IMR-90 (cell line): ENCODE data around the gene CYP4F22. TPM values are rescaled to one million over a fixed set of nuclear protein-coding genes. Genes with fewer than 3 reads are reported as not detected.

Source experiments
- ATAC-seq: fragments of 200-7000 bp; cut with Tn5 transposase; 2 replicates; pipeline ENCODE4 v1.9.1; 2020; ENCODE audit warnings: low read depth, mild to moderate bottlenecking, moderate library complexity
- BruUV-seq: library from RNA; stranded (reverse); fragments of 400-500 nt; replicated peaks from 2 replicates; lab custom pipeline; 2021; lab: Mats Ljungman, UMichigan
- CTCF ChIA-PET: fragments of 300-600 bp; formaldehyde crosslinking; extraction: SDS; loops from one replicate; lab custom pipeline; 2021; ENCODE audit warnings: antibody characterized with exemption; lab: Yijun Ruan, JAX
- POLR2A ChIA-PET: fragments of 300-600 bp; sonication (Branson Sonifier 250); formaldehyde crosslinking; loops from one replicate; lab custom pipeline; 2022; ENCODE audit warnings: antibody characterized with exemption; ENCODE audit not compliant: unreplicated experiment; lab: Charles Lee
- DNase-seq: peaks from one replicate; pipeline ENCODE4 v3.0.0; 2013
- H2AFZ ChIP-seq: replicated peaks from 2 replicates; pipeline ENCODE3; 2013; ENCODE audit warnings: low read length, mild to moderate bottlenecking; ENCODE audit not compliant: poor library complexity
- H2AK5ac ChIP-seq: 2 replicates; pipeline ENCODE4 v1.6.1; 2013; ENCODE audit warnings: low read depth, low read length, inconsistent platforms
- H2AK9ac ChIP-seq: replicated peaks from 2 replicates; pipeline ENCODE3; 2013; ENCODE audit warnings: mild to moderate bottlenecking, low read depth, low read length, moderate library complexity; ENCODE audit not compliant: poor library complexity
- H2BK120ac ChIP-seq: 2 replicates; pipeline ENCODE4 v1.6.1; 2013; ENCODE audit warnings: low read depth, low read length, inconsistent platforms
- H2BK15ac ChIP-seq: 3 replicates; pipeline ENCODE4 v1.6.1; 2013; ENCODE audit warnings: low read depth, low read length, inconsistent platforms
- H2BK20ac ChIP-seq: 2 replicates; pipeline ENCODE4 v1.6.1; 2013; ENCODE audit warnings: low read depth, mild to moderate bottlenecking, inconsistent platforms, low read length, moderate library complexity
- H2BK5ac ChIP-seq: 2 replicates; pipeline ENCODE4 v1.6.1; 2013; ENCODE audit warnings: mild to moderate bottlenecking, low read depth, low read length, inconsistent platforms; ENCODE audit not compliant: poor library complexity, severe bottlenecking
- H3K14ac ChIP-seq: replicated peaks from 2 replicates; pipeline ENCODE4 v1.6.1; 2013; ENCODE audit warnings: low read depth, low read length, inconsistent platforms
- H3K18ac ChIP-seq: 2 replicates; pipeline ENCODE4 v1.6.1; 2013; ENCODE audit warnings: low read depth, low read length, control low read depth
- H3K23ac ChIP-seq: 2 replicates; pipeline ENCODE4 v1.6.1; 2013; ENCODE audit warnings: low read depth, low read length, inconsistent platforms
- H3K27ac ChIP-seq: 2 replicates; pipeline ENCODE4 v1.5.1; 2013; ENCODE audit warnings: mild to moderate bottlenecking, control low read depth, low read length; ENCODE audit not compliant: insufficient read depth
- H3K27me3 ChIP-seq: 2 replicates; pipeline ENCODE4 v1.6.1; 2013; ENCODE audit warnings: low read length; ENCODE audit not compliant: control insufficient read depth, insufficient read depth
- H3K36me3 ChIP-seq: 2 replicates; pipeline ENCODE4 v1.6.1; 2013; ENCODE audit warnings: low read length, mixed read lengths; ENCODE audit not compliant: control insufficient read depth, insufficient read depth
- H3K4ac ChIP-seq: 2 replicates; pipeline ENCODE4 v1.6.1; 2013; ENCODE audit warnings: low read depth, low read length, inconsistent platforms
- H3K4me1 ChIP-seq: 2 replicates; pipeline ENCODE4 v1.6.1; 2013; ENCODE audit warnings: low read length, mixed read lengths; ENCODE audit not compliant: control insufficient read depth, insufficient read depth
- H3K4me2 ChIP-seq: 2 replicates; pipeline ENCODE4 v1.6.1; 2013; ENCODE audit warnings: low read depth, mild to moderate bottlenecking, control low read depth, low read length, moderate library complexity
- H3K4me3 ChIP-seq: 2 replicates; pipeline ENCODE4 v1.5.1; 2013; ENCODE audit warnings: low read depth, mild to moderate bottlenecking, control low read depth, low read length, moderate library complexity; ENCODE audit not compliant: insufficient read depth
- H3K56ac ChIP-seq: 2 replicates; pipeline ENCODE4 v1.6.1; 2013; ENCODE audit warnings: low read length, inconsistent platforms; ENCODE audit not compliant: insufficient read depth; ENCODE audit errors: extremely low read depth
- H3K79me1 ChIP-seq, 2 experiments: 2 replicates each; pipeline ENCODE4 v1.6.1; 2013; ENCODE audit warnings: low read length in 2 of 2, inconsistent platforms in 1 of 2, low read depth in 1 of 2
- H3K9ac ChIP-seq: 2 replicates; pipeline ENCODE4 v1.6.1; 2013; ENCODE audit warnings: low read depth, low read length, control low read depth
- H3K9me1 ChIP-seq: 2 replicates; pipeline ENCODE4 v1.6.1; 2013; ENCODE audit warnings: low read length, inconsistent platforms; ENCODE audit not compliant: insufficient read depth
- H3K9me3 ChIP-seq: 2 replicates; pipeline ENCODE4 v1.6.1; 2013; ENCODE audit warnings: low read length; ENCODE audit not compliant: control insufficient read depth, insufficient read depth
- H4K20me1 ChIP-seq: 2 replicates; pipeline ENCODE4 v1.6.1; 2013; ENCODE audit warnings: low read length, inconsistent platforms; ENCODE audit not compliant: insufficient read depth
- H4K5ac ChIP-seq: 2 replicates; pipeline ENCODE4 v1.6.1; 2013; ENCODE audit warnings: mild to moderate bottlenecking, low read depth, low read length, control low read depth
- H4K8ac ChIP-seq, 2 experiments: 2 replicates each; pipeline ENCODE4 v1.6.1; 2013; ENCODE audit warnings: low read depth in 2 of 2, low read length in 2 of 2, control low read depth in 1 of 2, inconsistent platforms in 1 of 2
- H4K91ac ChIP-seq: 2 replicates; pipeline ENCODE4 v1.6.1; 2013; ENCODE audit warnings: low read depth, low read length, inconsistent platforms; ENCODE audit not compliant: insufficient read depth
- FOS ChIP-seq: fragments of 150-350 bp; IDR thresholded peaks from 2 replicates; pipeline ENCODE4 v1.6.1; 2016; ENCODE audit warnings: low read depth, low read length
- NFE2L2 ChIP-seq: fragments of 150-350 bp; IDR thresholded peaks from 2 replicates; pipeline ENCODE4 v1.6.1; 2016; ENCODE audit warnings: low read depth, mild to moderate bottlenecking, low read length
- RAD21 ChIP-seq: IDR thresholded peaks from 2 replicates; pipeline ENCODE4 v1.6.1; 2012; ENCODE audit warnings: low read length, improper control_type of control experiment
- RFX5 ChIP-seq: IDR thresholded peaks from 2 replicates; pipeline ENCODE4 v1.8.0; 2012; ENCODE audit warnings: low read depth, mild to moderate bottlenecking, low read length, moderate library complexity
- SMC3 ChIP-seq: fragments of 150-350 bp; IDR thresholded peaks from 2 replicates; pipeline ENCODE4 v1.6.1; 2016; ENCODE audit warnings: low read depth, mild to moderate bottlenecking, antibody characterized with exemption, low read length, moderate library complexity
- USF2 ChIP-seq: fragments of 150-350 bp; IDR thresholded peaks from 2 replicates; pipeline ENCODE4 v1.6.1; 2017; ENCODE audit warnings: mild to moderate bottlenecking, antibody characterized with exemption, low read length, low read depth
- WGBS, 2 experiments: methylation state at CpG; one replicate each; pipeline versions ENCODE4 v1.1.5 to v1.1.7; 2013; ENCODE audit warnings: missing lambda C conversion rate in 2 of 2; ENCODE audit not compliant: insufficient read length in 1 of 2; ENCODE audit errors: extremely low coverage in 2 of 2; 5-methylcytosine and 5-hydroxymethylcytosine counted together
- dilution Hi-C: fragments of 300-500 bp; cut with HindIII; formaldehyde crosslinking; loops from one replicate; pipeline ENCODE4 v1.14.3; 2018; ENCODE audit warnings: low sequenced_read_pairs; ENCODE audit not compliant: unreplicated experiment
- in situ Hi-C: fragments of 300-500 bp; cut with MboI; formaldehyde crosslinking; loops from 3 replicates; pipeline ENCODE4 v1.14.3; 2019; ENCODE audit warnings: low sequenced_read_pairs, inconsistent platforms, mixed read lengths
- intact Hi-C: fragments of 100-400 bp; cut with micrococcal nuclease; formaldehyde crosslinking; loops from 2 replicates; pipeline ENCODE4 v1.10.0; 2022
- polyA plus RNA-seq, 3 experiments: library from polyadenylated mRNA; depleted of rRNA; stranded (reverse); fragments of >200 nt; gene quantifications; 2 replicates each; pipeline ENCODE4 v1.2.3, GENCODE V29; 2012; ENCODE audit warnings: low replicate concordance in 1 of 3
- total RNA-seq: library from RNA; depleted of rRNA; stranded (reverse); fragments of >200 nt; gene quantifications from 2 replicates; pipeline ENCODE4 v1.2.3, GENCODE V29; 2012
- TF ChIP-seq, protein P1 (sequence below): conservative IDR thresholded peaks from 2 replicates; pipeline ENCODE4 v1.5.1; 2012; ENCODE audit warnings: mild to moderate bottlenecking, low read depth, low read length, improper control_type of control experiment

CYP4F22 gene
- total and polyA plus RNA-seq, 2 of the 4 experiments (the other 2 are of a cell fraction): not detected

- DNase-seq (no peak), ATAC-seq (no peak)
- Histone ChIP-seq H3K14ac (no peak overlapping the region), H3K23ac (no peak overlapping the region), H2BK20ac (no peak overlapping the region), H3K36me3 (no peaks in the 10 kb centered on the region), H3K4me2 (no peak overlapping the region), H3K9ac (no peak overlapping the region), H3K9me3 (no peaks in the 10 kb centered on the region), H4K8ac (no peak overlapping the region), H2BK15ac (no peak overlapping the region), H3K4me3 (no peak overlapping the region), H3K18ac (no peak overlapping the region), H2AFZ (no peak overlapping the region), H3K27me3 (no peaks in the 10 kb centered on the region), H3K4ac (no peak overlapping the region), H2AK5ac (no peak overlapping the region), H2BK5ac (no peak overlapping the region), H3K79me1 (no peaks in the 10 kb centered on the region), H3K9me1 (no peaks in the 10 kb centered on the region), H4K91ac (no peak overlapping the region), H3K27ac (no peak overlapping the region), H4K5ac (no peak overlapping the region), H3K56ac (no peak overlapping the region), H2AK9ac (no peak overlapping the region), H4K20me1 (no peaks in the 10 kb centered on the region), H2BK120ac (no peak overlapping the region), H3K4me1 (no peaks in the 10 kb centered on the region)
- dilution Hi-C loops: no loop called here
- in situ Hi-C loops: no loop called here
- POLR2A ChIA-PET: no interaction called here
- no peak for TF ChIP-seq FOS
- TF ChIP-seq NFE2L2: no peak
- no peak for TF ChIP-seq RFX5
- no peak for TF ChIP-seq SMC3
- TF ChIP-seq RAD21: no peak
- TF ChIP-seq, protein P1, sequence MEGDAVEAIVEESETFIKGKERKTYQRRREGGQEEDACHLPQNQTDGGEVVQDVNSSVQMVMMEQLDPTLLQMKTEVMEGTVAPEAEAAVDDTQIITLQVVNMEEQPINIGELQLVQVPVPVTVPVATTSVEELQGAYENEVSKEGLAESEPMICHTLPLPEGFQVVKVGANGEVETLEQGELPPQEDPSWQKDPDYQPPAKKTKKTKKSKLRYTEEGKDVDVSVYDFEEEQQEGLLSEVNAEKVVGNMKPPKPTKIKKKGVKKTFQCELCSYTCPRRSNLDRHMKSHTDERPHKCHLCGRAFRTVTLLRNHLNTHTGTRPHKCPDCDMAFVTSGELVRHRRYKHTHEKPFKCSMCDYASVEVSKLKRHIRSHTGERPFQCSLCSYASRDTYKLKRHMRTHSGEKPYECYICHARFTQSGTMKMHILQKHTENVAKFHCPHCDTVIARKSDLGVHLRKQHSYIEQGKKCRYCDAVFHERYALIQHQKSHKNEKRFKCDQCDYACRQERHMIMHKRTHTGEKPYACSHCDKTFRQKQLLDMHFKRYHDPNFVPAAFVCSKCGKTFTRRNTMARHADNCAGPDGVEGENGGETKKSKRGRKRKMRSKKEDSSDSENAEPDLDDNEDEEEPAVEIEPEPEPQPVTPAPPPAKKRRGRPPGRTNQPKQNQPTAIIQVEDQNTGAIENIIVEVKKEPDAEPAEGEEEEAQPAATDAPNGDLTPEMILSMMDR: no peak
- no peak for TF ChIP-seq USF2
- intact Hi-C loops: no loop called here
- no TSS peak for BruUV-seq
- 26% methylated on average over 3 of the region's 6 CpGs; no CpG with 5 or more reads in 1 of the 2 experiments for WGBS, 2 experiments
- CTCF ChIA-PET: no interaction called here
Measured at GRCh38 chr19:15575406-15575805, 67.1 kb downstream of the CYP4F22 start.
